GM21786 (cell line): ENCODE data around the gene LGALS9.

Experiments used
- ATAC-seq: cut with Tn5 transposase; IDR thresholded peaks from one replicate; pipeline ENCODE4 v1.9.1; 2021; ENCODE audit not compliant: unreplicated experiment

The LGALS9 gene

DNA sequence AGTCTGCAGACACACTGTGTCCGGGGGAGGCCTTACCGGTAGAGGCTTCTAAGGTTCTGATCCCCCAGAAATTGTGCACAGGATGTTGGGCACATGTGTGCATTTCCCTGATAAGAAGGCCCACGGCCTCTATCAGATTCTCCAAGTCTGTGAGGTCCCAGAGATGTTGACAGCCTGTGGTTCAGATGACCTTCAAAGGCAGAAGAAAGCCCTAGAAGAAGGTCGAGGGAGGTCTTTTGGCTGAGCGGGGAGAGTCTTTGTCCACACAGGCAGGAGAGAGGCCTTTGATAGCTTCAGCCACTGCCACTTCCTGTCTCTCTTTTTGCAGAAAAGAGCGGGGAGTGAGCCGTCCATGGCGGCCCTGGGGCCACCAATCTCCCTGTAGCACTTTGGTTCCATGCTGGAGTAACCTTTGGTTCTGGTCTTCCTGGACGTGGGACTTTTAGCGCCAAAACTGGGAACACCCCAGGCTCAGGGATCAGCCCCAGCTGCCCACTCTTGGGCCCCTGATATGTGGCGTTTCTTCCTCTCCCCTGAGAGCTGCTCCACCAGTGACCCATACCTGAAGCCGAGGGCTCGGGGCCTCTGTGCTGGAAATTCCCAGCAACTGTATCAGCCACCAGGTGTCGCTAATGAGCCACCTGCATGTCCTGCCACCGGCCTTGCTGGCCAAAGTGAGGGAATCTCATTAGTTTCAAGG lies 28.1 kb upstream of the LGALS9 start:
- ATAC-seq = no peak

DNA sequence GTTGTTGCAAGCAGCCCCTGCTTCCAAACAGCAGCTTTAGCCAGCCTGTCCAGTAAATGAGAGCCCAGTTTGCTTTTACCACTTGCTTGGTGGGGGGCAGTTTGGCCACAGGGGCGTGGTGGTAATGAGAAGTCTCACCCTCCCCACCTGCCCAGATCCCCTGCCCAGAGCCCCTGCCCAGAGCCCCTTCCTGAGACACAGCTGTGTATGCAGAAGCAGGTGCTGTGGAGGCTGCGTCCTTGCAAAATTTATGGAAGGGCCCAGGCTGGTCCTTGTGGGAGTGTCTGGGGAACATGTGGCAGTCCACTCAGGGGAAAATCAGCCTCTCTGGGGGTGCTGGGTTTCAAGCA lies 27.6 kb upstream of the LGALS9 start:
- ATAC-seq = no peak

DNA sequence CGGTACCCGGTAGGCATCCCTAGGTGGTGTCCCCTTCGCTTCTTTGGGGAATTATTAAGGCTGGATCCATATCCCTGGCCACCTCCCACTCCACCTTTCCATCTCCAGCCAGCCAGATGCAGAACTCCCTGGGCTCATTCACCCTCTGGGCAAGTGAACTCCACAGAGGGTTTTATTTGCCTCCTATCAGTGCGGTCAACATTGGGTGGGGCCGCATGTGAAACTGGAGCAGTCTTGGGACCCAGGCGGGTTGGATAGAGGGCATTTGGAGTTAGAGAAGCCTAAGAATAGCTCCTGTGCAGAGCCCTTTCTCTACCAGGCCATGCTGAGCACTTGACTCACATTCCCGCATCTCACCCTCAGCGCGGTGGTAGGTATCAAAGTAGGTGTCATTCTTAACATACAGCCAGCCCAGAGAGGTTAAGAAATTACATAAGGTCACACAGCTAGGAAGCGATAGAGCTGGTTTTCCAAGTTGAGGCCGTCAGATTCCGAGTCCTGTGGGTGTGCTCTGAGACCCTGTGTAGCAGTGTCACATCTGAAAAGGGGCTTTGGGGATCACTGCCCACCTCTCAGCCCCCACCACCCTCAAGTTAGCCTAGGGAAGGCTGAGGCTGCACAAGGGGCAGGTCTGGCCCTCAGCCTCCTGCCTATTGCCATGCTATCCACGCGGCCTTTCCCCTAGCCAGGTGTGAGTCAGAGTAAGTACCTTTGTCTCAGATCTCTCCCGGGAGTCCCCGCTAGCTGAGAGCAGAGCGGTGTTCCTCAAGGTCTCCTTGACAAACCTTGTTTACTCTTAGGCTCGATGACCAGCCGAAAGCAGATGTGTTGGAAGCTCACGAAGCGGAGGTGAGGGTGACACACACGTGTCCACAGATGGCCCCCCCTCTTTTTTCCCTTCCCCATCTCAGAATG lies 26.9 kb upstream of the LGALS9 start:
- no peak for ATAC-seq

GRCh38 chr17:27605409-27605808 lies 25.6 kb upstream of the LGALS9 start:
- ATAC-seq = no peak

- no peak for ATAC-seq
Observed at GRCh38 chr17:27607521-27608091, 23.4 kb upstream of the LGALS9 start.

DNA sequence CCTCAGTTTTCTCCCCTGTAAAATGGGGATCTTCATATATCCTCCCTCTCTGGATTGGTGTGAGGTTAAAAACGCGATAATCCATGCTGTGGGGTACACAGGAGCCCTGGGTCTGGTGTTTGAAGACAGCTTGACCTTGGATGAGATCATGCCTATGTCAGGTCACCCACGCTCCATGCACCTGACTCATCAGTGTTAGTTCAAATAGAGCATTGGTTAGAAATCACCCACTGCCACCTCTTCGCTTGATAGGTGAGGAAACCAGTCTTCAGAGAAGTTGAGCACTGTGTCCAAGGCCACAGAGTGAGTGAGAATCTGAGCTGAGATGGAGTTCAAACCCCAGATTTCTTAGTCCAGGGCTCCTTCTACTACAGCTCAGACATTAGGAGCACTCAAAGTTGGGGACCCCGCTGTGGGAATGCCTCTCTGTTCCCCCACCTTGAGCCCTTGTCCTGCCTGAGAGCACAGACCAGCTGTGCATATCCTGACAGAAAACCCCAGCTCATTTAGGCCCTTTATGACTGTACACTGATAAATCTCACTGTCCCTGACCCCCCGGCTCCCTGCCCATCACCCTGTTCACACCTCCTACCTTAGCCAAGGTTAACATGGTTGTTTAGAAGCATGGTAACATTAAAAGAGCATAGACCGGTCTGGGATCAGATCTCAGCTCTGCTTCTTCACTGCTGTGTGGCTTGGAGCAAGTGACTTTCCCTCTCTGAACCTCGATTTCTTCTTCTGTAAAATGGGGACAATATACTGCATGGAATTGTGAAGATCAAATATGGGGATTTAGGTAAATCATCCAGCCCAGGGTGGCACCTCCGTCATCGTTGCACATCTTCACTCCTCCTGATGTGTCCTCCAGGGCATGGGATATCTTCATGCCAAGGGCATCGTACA lies 22.4 kb upstream of the LGALS9 start:
- ATAC-seq = no peak

DNA sequence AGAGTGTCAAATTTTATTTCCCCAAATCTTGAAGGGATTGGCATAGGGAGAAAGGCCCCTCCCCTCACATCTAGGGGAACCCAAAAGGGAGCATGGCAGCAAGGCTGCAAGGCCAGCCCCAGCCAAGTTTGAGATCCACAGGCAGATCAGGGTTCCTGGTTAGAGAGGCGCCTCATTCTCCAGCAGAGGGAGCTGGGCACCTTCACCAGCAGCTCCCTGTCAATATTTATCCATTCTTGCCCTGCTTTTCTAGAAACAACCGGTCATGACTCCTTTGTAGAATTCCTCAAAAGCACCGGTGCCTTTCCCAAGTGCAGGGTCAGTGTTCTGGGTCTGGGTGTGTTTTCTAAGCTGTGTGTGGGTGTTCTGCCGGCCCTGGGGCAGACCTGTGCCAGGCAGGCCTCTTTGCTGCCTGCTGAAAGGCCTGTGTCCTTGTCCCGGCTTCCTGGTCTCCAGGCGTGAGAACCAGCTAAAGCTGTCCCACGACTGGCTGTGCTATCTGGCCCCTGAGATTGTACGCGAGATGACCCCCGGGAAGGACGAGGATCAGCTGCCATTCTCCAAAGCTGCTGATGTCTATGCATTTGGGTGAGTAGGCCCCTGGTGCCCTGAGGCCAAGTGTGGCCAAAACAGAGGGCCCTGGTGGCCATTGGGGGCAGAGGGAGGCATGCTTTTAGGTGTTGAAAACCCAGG lies 21.2 kb upstream of the LGALS9 start:
- ATAC-seq = no peak

GRCh38 chr17:27610304-27610677 lies 20.7 kb upstream of the LGALS9 start:
- ATAC-seq = no peak

- no peak for ATAC-seq
Observed at GRCh38 chr17:27612160-27612770, 18.7 kb upstream of the LGALS9 start.

- ATAC-seq = no peak
Observed at GRCh38 chr17:27613433-27613832, 17.6 kb upstream of the LGALS9 start.

DNA sequence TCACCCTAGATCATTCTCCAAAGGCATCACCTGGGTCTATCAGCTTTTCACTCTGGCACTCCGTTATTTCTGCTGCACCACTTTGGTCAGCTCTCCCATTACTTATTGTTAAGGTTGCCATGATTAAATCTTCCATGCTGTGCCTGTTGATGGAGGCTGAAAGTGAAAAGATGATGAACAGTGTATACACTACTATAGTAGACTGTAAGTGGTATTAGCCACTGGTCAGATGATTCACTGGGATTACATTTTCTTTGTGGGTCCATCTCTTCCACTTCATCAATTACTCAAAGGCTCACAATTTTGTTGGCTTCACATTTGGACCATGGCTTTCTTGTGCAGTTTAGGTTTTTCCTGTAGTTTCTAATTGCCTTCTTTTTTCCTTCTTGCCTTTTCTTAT lies 15.9 kb upstream of the LGALS9 start:
- ATAC-seq = no peak

GRCh38 chr17:27616414-27616813 lies 14.6 kb upstream of the LGALS9 start:
- no peak for ATAC-seq

GRCh38 chr17:27618417-27618816 lies 12.6 kb upstream of the LGALS9 start:
- ATAC-seq = no peak

GRCh38 chr17:27620721-27621120 lies 10.3 kb upstream of the LGALS9 start:
- ATAC-seq = no peak

GRCh38 chr17:27621536-27621935 lies 9.5 kb upstream of the LGALS9 start:
- no peak for ATAC-seq

DNA sequence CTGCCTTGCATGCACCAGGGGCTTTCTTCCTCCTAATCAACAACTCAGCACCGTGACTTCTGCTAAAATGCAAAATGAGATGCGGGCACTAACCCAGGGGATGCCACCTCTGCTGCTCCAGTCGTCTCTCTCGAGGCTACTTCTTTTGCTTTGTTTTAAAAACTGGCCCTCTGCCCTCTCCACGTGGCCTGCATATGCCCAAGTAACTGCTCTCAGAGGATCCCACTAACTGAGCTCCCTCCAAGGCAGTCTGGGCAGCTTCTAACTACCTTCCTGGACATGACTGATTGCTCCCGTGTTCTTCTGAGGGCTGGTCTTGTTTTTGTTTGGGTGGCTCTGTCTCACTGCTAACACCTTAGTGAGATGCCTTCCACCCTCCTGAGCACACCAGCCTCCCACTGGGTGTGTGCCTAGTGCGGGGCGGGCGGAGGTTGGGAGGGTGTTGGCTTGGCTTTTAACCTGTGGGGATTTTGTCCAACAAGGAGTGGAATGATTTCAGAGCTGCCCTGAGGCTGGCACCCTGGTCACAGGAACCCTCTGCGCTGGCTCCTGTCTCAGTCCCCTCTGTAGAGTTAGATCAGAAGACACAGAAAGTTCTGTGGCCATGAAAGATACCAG lies 8.9 kb upstream of the LGALS9 start:
- ATAC-seq = no peak

DNA sequence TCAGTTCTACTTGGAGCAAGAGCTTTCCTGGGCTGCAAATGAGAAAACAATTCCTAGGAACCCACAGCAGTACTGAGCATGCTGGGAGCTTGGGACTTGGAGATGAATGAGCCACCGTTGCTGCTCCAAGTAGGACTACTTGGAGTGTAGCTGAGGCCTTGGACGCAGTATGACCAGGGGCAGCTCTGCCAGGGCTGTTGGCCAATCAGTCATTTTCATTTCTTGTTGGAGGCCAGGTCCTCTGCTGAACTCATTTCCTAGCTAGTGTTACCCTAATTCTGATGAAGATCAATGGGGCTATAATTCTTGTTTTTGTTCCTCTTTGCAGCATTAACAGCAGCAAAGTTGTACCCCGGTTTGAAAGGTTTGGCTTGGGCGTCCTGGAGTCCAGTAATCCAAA lies 8.0 kb upstream of the LGALS9 start:
- no peak for ATAC-seq

GRCh38 chr17:27623614-27624013 lies 7.4 kb upstream of the LGALS9 start:
- no peak for ATAC-seq

GRCh38 chr17:27624539-27624938 lies 6.4 kb upstream of the LGALS9 start:
- no peak for ATAC-seq

DNA sequence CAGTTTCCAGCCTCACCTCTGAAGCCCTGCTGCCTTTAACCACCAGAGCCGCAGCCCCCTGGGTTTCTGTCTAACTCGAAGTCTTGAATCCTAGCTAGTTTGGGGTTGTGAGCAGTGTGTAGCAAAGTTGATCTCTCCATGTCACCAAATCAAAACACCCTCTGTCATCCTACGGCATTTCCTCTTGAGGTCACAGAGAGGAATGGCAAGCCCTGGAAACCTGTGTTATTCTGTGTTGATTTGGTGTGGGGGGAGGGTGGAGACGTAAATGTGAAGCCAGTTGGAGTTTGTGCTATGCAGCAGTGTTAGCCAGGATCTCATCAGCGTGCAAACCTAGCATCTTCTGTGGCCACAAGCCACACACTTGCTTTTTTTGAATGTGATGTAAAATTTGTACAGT lies 5.1 kb upstream of the LGALS9 start:
- no peak for ATAC-seq
